ENCODE data around the gene RAB35.

GRCh38 chr12:120145164-120145563, 28.6 kb upstream of the RAB35 start:
- no peak for TF ChIP-seq CTCF (IDR thresholded peaks at IDR 0.05)
- TF ChIP-seq POLR2AphosphoS5 (IDR thresholded peaks at IDR 0.05; ENCODE audit: low read depth, low read length), result no peak
- no peak for TF ChIP-seq TCF7L2 (IDR thresholded peaks at IDR 0.05; ENCODE audit: low read depth, low read length)
- TF ChIP-seq, protein P1, sequence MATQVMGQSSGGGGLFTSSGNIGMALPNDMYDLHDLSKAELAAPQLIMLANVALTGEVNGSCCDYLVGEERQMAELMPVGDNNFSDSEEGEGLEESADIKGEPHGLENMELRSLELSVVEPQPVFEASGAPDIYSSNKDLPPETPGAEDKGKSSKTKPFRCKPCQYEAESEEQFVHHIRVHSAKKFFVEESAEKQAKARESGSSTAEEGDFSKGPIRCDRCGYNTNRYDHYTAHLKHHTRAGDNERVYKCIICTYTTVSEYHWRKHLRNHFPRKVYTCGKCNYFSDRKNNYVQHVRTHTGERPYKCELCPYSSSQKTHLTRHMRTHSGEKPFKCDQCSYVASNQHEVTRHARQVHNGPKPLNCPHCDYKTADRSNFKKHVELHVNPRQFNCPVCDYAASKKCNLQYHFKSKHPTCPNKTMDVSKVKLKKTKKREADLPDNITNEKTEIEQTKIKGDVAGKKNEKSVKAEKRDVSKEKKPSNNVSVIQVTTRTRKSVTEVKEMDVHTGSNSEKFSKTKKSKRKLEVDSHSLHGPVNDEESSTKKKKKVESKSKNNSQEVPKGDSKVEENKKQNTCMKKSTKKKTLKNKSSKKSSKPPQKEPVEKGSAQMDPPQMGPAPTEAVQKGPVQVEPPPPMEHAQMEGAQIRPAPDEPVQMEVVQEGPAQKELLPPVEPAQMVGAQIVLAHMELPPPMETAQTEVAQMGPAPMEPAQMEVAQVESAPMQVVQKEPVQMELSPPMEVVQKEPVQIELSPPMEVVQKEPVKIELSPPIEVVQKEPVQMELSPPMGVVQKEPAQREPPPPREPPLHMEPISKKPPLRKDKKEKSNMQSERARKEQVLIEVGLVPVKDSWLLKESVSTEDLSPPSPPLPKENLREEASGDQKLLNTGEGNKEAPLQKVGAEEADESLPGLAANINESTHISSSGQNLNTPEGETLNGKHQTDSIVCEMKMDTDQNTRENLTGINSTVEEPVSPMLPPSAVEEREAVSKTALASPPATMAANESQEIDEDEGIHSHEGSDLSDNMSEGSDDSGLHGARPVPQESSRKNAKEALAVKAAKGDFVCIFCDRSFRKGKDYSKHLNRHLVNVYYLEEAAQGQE (IDR thresholded peaks at IDR 0.05; ENCODE audit: insufficient read depth in 1 of 2, low read depth in 2 of 2, low read length in 1 of 2), result no peak

Measured in Panc1 (cell line).